ENCODE data around the gene DIS3L2.

DIS3L2 gene

GRCh38 chr2:232275670-232276069, 314.2 kb downstream of the DIS3L2 start:
- TF ChIP-seq CTCF (conservative IDR thresholded peaks at IDR 0.05; ENCODE audit: low read depth, low read length) = no peak

GRCh38 chr2:232276084-232276732, 314.7 kb downstream of the DIS3L2 start:
- H3K4me3 ChIP-seq (ENCODE audit: low read depth, low read length) = no peak overlapping the region
- no peak for TF ChIP-seq CTCF (conservative IDR thresholded peaks at IDR 0.05; ENCODE audit: low read depth, low read length)
- no peak for DNase-seq (ENCODE audit: low read depth)

More at GRCh38 chr2:232275670-232276069, 314.2 kb downstream of the DIS3L2 start:
- DNase-seq (ENCODE audit: low read depth) = no peak
- no peak overlapping the region for H3K4me3 ChIP-seq (ENCODE audit: low read depth, low read length)

GRCh38 chr2:232276733-232277313, 315.3 kb downstream of the DIS3L2 start:
- H3K4me3 ChIP-seq (ENCODE audit: low read depth, low read length) = no peak overlapping the region
- DNase-seq (ENCODE audit: low read depth) = peak; percentile 37
- TF ChIP-seq CTCF (conservative IDR thresholded peaks at IDR 0.05; ENCODE audit: low read depth, low read length) = peak; percentile 9

GRCh38 chr2:232278534-232278933, 317.0 kb downstream of the DIS3L2 start:
- no peak for DNase-seq (ENCODE audit: low read depth)
- no peak for TF ChIP-seq CTCF (conservative IDR thresholded peaks at IDR 0.05; ENCODE audit: low read depth, low read length)

GRCh38 chr2:232280341-232280740, 318.8 kb downstream of the DIS3L2 start:
- DNase-seq (ENCODE audit: low read depth) = no peak
- H3K4me3 ChIP-seq (ENCODE audit: low read depth, low read length) = no peak overlapping the region
- TF ChIP-seq CTCF (conservative IDR thresholded peaks at IDR 0.05; ENCODE audit: low read depth, low read length) = no peak

More at GRCh38 chr2:232278534-232278933, 317.0 kb downstream of the DIS3L2 start:
- H3K4me3 ChIP-seq (ENCODE audit: low read depth, low read length) = no peak overlapping the region

- no peak for DNase-seq (ENCODE audit: low read depth)
- H3K4me3 ChIP-seq (ENCODE audit: low read depth, low read length) = no peak overlapping the region
- TF ChIP-seq CTCF (conservative IDR thresholded peaks at IDR 0.05; ENCODE audit: low read depth, low read length) = no peak
These were observed 320.5 kb downstream of the DIS3L2 start for GRCh38 chr2:232281858-232282507.

All from choroid plexus epithelial cell (primary cell).